K562 (cell line): ENCODE measurements around the gene SLC7A4. TPM values are rescaled to one million over a fixed set of nuclear protein-coding genes. Genes with fewer than 3 reads are reported as not detected.
"Not testable (repeated sequence)": the region's sequence is repeated elsewhere in the genome, so short reads cannot be mapped to it uniquely, and the experiment has no call there.

Experiments
- ATAC-seq: fragments of 200-7000 bp; cut with Tn5 transposase; 3 replicates; pipeline ENCODE4 v1.9.1; 2020; ENCODE audit warnings: moderate library complexity
- BruUV-seq: library from RNA; stranded (reverse); fragments of 400-500 nt; replicated peaks from 2 replicates; lab custom pipeline; 2021; lab: Mats Ljungman, UMichigan
- CTCF ChIA-PET: fragments of 300-600 bp; formaldehyde crosslinking; extraction: SDS; loops from one replicate; lab custom pipeline; 2021; ENCODE audit warnings: low intra/inter-chr PET ratio; lab: Yijun Ruan, JAX
- POLR2A ChIA-PET: fragments of 300-600, 350-650 bp; sonication (Branson Sonifier 250); formaldehyde crosslinking; extraction: SDS; loops from one replicate; lab custom pipeline; 2021; ENCODE audit warnings: antibody characterized with exemption, inconsistent platforms; lab: Yijun Ruan, JAX
- DNase-seq, 4 experiments: peaks; one replicate each; pipeline versions ENCODE4 v3.0.0 to v3.0.0-alpha.2; 2011 to 2018; ENCODE audit warnings: low spot score in 3 of 4, mixed read lengths in 3 of 4; ENCODE audit errors: extremely low read depth in 1 of 4
- FAIRE-seq: peaks from 2 replicates; lab custom pipeline; 2011; peaks lifted over from hg19 to GRCh38; lab: Jason Lieb, UNC
- H2AFZ ChIP-seq: 2 replicates; pipeline ENCODE4 v1.6.0; 2011; ENCODE audit warnings: low read depth, low read length, control low read depth, inconsistent platforms
- H3K27ac ChIP-seq: fragments of 200-600 bp; 3 replicates; pipeline ENCODE4 v1.8.0; 2011; ENCODE audit warnings: low read depth, mild to moderate bottlenecking, control low read depth, inconsistent platforms, low read length, moderate library complexity, mixed read lengths; ENCODE audit errors: extremely low read depth
- H3K27me3 ChIP-seq, 2 experiments: fragments of 300-600 bp in 1 of 2; 2 replicates in 1 of 2; 3 replicates in 1 of 2; pipeline versions ENCODE4 v1.6.0 to v1.8.0; 2011; ENCODE audit warnings: inconsistent platforms in 2 of 2, low read length in 2 of 2, mild to moderate bottlenecking in 1 of 2, mixed read lengths in 1 of 2, moderate library complexity in 1 of 2; ENCODE audit not compliant: control insufficient read depth in 2 of 2, insufficient read depth in 2 of 2
- H3K36me3 ChIP-seq: fragments of 300-600 bp; 3 replicates; pipeline ENCODE4 v1.8.0; 2011; ENCODE audit warnings: mild to moderate bottlenecking, low read length, inconsistent platforms; ENCODE audit not compliant: control insufficient read depth, insufficient read depth
- H3K4me1 ChIP-seq, 2 experiments: fragments of 200-600 bp in 1 of 2; replicated peaks in 1 of 2; 2 replicates in 1 of 2; 3 replicates in 1 of 2; pipeline versions ENCODE4 v1.5.1 to v1.8.0; 2011; ENCODE audit warnings: inconsistent platforms in 2 of 2, low read length in 2 of 2, mild to moderate bottlenecking in 1 of 2, mixed read lengths in 1 of 2, moderate library complexity in 1 of 2; ENCODE audit not compliant: control insufficient read depth in 2 of 2, insufficient read depth in 2 of 2
- H3K4me2 ChIP-seq: 2 replicates; pipeline ENCODE4 v1.6.1; 2011; ENCODE audit warnings: low read length, control low read depth, inconsistent platforms, mixed read lengths; ENCODE audit not compliant: insufficient read depth
- H3K4me3 ChIP-seq: fragments of 200-600 bp; sonication (generic), shearing (Covaris generic); 2 replicates; pipeline ENCODE4 v1.5.1; 2016; ENCODE audit warnings: control low read depth, inconsistent platforms
- H3K79me2 ChIP-seq: fragments of 200-600 bp; 3 replicates; pipeline ENCODE4 v1.8.0; 2011; ENCODE audit warnings: low read length, inconsistent platforms; ENCODE audit not compliant: control insufficient read depth, insufficient read depth
- H3K9ac ChIP-seq, 2 experiments: 2 replicates each; pipeline versions ENCODE4 v1.6.0 to v1.6.1; 2011; ENCODE audit warnings: low read depth in 2 of 2, low read length in 2 of 2, control low read depth in 1 of 2, inconsistent platforms in 1 of 2, mild to moderate bottlenecking in 1 of 2, mixed read lengths in 1 of 2; ENCODE audit not compliant: insufficient read depth in 1 of 2
- H3K9me1 ChIP-seq: one replicate; pipeline ENCODE4 v1.6.0; 2011; ENCODE audit warnings: inconsistent platforms, mild to moderate bottlenecking, low read length, moderate library complexity; ENCODE audit not compliant: control insufficient read depth, insufficient read depth
- H3K9me3 ChIP-seq: replicated peaks from 2 replicates; pipeline ENCODE4 v1.5.1; 2011; ENCODE audit warnings: low read depth, low read length, inconsistent platforms; ENCODE audit not compliant: control insufficient read depth, insufficient read depth
- H4K20me1 ChIP-seq: replicated peaks from 2 replicates; pipeline ENCODE4 v1.6.1; 2011; ENCODE audit warnings: low read length, inconsistent platforms, mixed read lengths; ENCODE audit not compliant: control insufficient read depth, insufficient read depth
- ATF1 ChIP-seq, 2 experiments: fragments of 450-650 bp in 1 of 2; IDR thresholded peaks; 2 replicates each; pipeline ENCODE4 v1.6.1; 2016; ENCODE audit warnings: missing compliant biosample characterization in 1 of 2, missing genetic modification characterization in 1 of 2
- BRCA1 ChIP-seq, 2 experiments: fragments of 450-650 bp in 1 of 2; sonication (generic) in 1 of 2; formaldehyde crosslinking in 1 of 2; IDR thresholded peaks; 2 replicates each; pipeline versions ENCODE4 v1.5.0 to v1.6.1; 2017 to 2020; ENCODE audit warnings: mild to moderate bottlenecking in 1 of 2, missing genetic modification reagents in 1 of 2
- PURB ChIP-seq: sonication (generic); formaldehyde crosslinking; IDR thresholded peaks from 2 replicates; pipeline ENCODE4 v1.9.0; 2021; ENCODE audit warnings: low read depth, mild to moderate bottlenecking, missing genetic modification reagents
- ZC3H4 ChIP-seq: sonication (generic); formaldehyde crosslinking; IDR thresholded peaks from 2 replicates; pipeline ENCODE4 v1.9.0; 2021; ENCODE audit warnings: missing genetic modification reagents, borderline replicate concordance
- WGBS: fragments of 100-300 bp; shearing (Covaris generic); methylation state at CpG from one replicate; pipeline ENCODE4 v1.1.6; 2016; ENCODE audit warnings: low coverage, mixed read lengths; ENCODE audit not compliant: insufficient coverage; ENCODE audit errors: missing lambda C conversion rate; 5-methylcytosine and 5-hydroxymethylcytosine counted together
- in situ Hi-C: fragments of 300-500 bp; cut with MboI; formaldehyde crosslinking; loops from 4 replicates; pipeline ENCODE4 v1.15.0; 2018; ENCODE audit warnings: inconsistent platforms, mixed read lengths
- intact Hi-C: fragments of 100-400 bp; cut with micrococcal nuclease; formaldehyde crosslinking; loops from 2 replicates; pipeline ENCODE4 v1.14.2; 2022
- polyA plus RNA-seq, 8 experiments: library from polyadenylated mRNA; depleted of rRNA in 4 of 8; stranded (reverse) in 5 of 8; unstranded in 3 of 8; fragments of >200 nt; fragmentation: Nextera tagmentation in 2 of 8; fragmentation: Illumina TruSeq in 1 of 8; extraction: Ambion mirVana in 2 of 8; extraction: Trizol in 1 of 8; gene quantifications; 2 replicates each; pipeline versions ENCODE4 v1.2.1 to v1.2.3, GENCODE V29; 2011 to 2014; ENCODE audit warnings: inconsistent platforms in 1 of 8, missing spikeins in 1 of 8
- total RNA-seq, 7 experiments: library from RNA; depleted of rRNA in 6 of 7; stranded (reverse); fragments of >200 nt in 6 of 7; fragmentation: Illumina TruSeq in 2 of 7; extraction: Trizol in 2 of 7; gene quantifications; 2 replicates each; pipeline versions ENCODE4 v1.2.1 to v1.2.3, GENCODE V29; 2011 to 2021; ENCODE audit warnings: low replicate concordance in 1 of 7

Gene SLC7A4
- total and polyA plus RNA-seq, 9 of the 15 experiments (the other 6 are each of a cell fraction or from before 2014, with no cell fraction given), result not detected

GRCh38 chr22:21048965-21049364 lies 16.6 kb upstream of the SLC7A4 start:
- H3K27ac ChIP-seq, H3K36me3 ChIP-seq, in situ Hi-C loops, H2AFZ ChIP-seq, CTCF ChIA-PET, H3K4me2 ChIP-seq, ATAC-seq, BruUV-seq, H3K4me3 ChIP-seq, H3K79me2 ChIP-seq, H3K9ac ChIP-seq, H3K9me3 ChIP-seq, DNase-seq, H3K9me1 ChIP-seq, FAIRE-seq: not testable (repeated sequence)
- POLR2A ChIA-PET, result interaction anchor here (1.0 to 12.9 kb wide), 2 partner anchors 19 to 25 kb away, joined by 3 to 120 read pairs; partner anchors contain the start of gene SLC7A4
- WGBS, result 43% methylated on average over 3 of the region's 12 CpGs
- Histone ChIP-seq H4K20me1 (peaks cover 29% of the 10 kb centered on the region), H3K27me3 (peaks cover 33 to 78% of the 10 kb centered on the region in 2 experiments; a peak in 4 of 5 replicates), H3K4me1 (peaks cover 18 to 30% of the 10 kb centered on the region in 2 experiments)
- intact Hi-C loops, result loop anchor here (5.0 kb wide), 2 partner anchors 37 to 87 kb away; no protein-coding TSS in a partner anchor

GRCh38 chr22:21048448-21048847 lies 16.1 kb upstream of the SLC7A4 start:
- 3% methylated on average over 5 of the region's 5 CpGs for WGBS
- H3K4me2 ChIP-seq; H3K9ac ChIP-seq; H3K36me3 ChIP-seq; DNase-seq; FAIRE-seq; H3K9me3 ChIP-seq; H3K9me1 ChIP-seq; BruUV-seq; ATAC-seq; H2AFZ ChIP-seq; H3K4me3 ChIP-seq; in situ Hi-C loops; H3K27ac ChIP-seq; H3K79me2 ChIP-seq; CTCF ChIA-PET; TF ChIP-seq BRCA1 (IDR thresholded peaks at IDR 0.05); ATF1 (tag; IDR thresholded peaks at IDR 0.05): not testable (repeated sequence)
- H4K20me1 ChIP-seq, result peaks cover 26% of the 10 kb centered on the region
- 0 out of 2 replicates have a peak, but pooled peaks have one; percentile 70 for TF ChIP-seq BRCA1 (CRISPR knock-in tag; IDR thresholded peaks at IDR 0.05)
- 0 out of 2 replicates have a peak, but pooled peaks have one; percentile 35 for TF ChIP-seq ZC3H4 (CRISPR knock-in tag)
- TF ChIP-seq ATF1 (CRISPR knock-in tag; IDR thresholded peaks at IDR 0.05), result 0 out of 2 replicates have a peak, but pooled peaks have one; percentile 15
- TF ChIP-seq PURB, result 0 out of 2 replicates have a peak, but pooled peaks have one; percentile 70
- intact Hi-C loops, result loop anchor here (5.0 kb wide), 2 partner anchors 36 to 86 kb away; no protein-coding TSS in a partner anchor
- POLR2A ChIA-PET, result interaction anchor here (0.6 to 12.9 kb wide), 5 partner anchors 7 to 21 kb away, joined by 3 to 120 read pairs (median 24); partner anchors contain the start of gene SLC7A4
- peaks cover 34 to 77% of the 10 kb centered on the region in 2 experiments; a peak in 4 of 5 replicates for H3K27me3 ChIP-seq
- H3K4me1 ChIP-seq, result peaks cover 23 to 35% of the 10 kb centered on the region in 2 experiments
